Measurements from ENCODE around the gene MGAT4A.
"Not testable (repeated sequence)": the region's sequence is repeated elsewhere in the genome, so short reads cannot be mapped to it uniquely, and the experiment has no call there.

The MGAT4A gene

GRCh38 chr2:98606431-98606830 lies 124.5 kb downstream of the MGAT4A start:
- no peak overlapping the region for H3K4me3 ChIP-seq (ENCODE audit: low read depth, low read length)
- TF ChIP-seq, protein P1, sequence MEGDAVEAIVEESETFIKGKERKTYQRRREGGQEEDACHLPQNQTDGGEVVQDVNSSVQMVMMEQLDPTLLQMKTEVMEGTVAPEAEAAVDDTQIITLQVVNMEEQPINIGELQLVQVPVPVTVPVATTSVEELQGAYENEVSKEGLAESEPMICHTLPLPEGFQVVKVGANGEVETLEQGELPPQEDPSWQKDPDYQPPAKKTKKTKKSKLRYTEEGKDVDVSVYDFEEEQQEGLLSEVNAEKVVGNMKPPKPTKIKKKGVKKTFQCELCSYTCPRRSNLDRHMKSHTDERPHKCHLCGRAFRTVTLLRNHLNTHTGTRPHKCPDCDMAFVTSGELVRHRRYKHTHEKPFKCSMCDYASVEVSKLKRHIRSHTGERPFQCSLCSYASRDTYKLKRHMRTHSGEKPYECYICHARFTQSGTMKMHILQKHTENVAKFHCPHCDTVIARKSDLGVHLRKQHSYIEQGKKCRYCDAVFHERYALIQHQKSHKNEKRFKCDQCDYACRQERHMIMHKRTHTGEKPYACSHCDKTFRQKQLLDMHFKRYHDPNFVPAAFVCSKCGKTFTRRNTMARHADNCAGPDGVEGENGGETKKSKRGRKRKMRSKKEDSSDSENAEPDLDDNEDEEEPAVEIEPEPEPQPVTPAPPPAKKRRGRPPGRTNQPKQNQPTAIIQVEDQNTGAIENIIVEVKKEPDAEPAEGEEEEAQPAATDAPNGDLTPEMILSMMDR (IDR thresholded peaks at IDR 0.05; ENCODE audit: control insufficient read depth, extremely low read depth, insufficient read depth): no peak
- DNase-seq (ENCODE audit: low read depth): no peak

- no peak for DNase-seq (ENCODE audit: low read depth)
- TF ChIP-seq, protein P1 (IDR thresholded peaks at IDR 0.05; ENCODE audit: control insufficient read depth, extremely low read depth, insufficient read depth): no peak
- H3K4me3 ChIP-seq (ENCODE audit: low read depth, low read length): no peak overlapping the region
These were observed 125.9 kb downstream of the MGAT4A start for GRCh38 chr2:98605076-98605475.

- TF ChIP-seq, protein P1 (IDR thresholded peaks at IDR 0.05; ENCODE audit: control insufficient read depth, extremely low read depth, insufficient read depth): no peak
- no peak for DNase-seq (ENCODE audit: low read depth)
- H3K4me3 ChIP-seq (ENCODE audit: low read depth, low read length): no peak overlapping the region
These were observed 126.4 kb downstream of the MGAT4A start for GRCh38 chr2:98604547-98604946.

DNA sequence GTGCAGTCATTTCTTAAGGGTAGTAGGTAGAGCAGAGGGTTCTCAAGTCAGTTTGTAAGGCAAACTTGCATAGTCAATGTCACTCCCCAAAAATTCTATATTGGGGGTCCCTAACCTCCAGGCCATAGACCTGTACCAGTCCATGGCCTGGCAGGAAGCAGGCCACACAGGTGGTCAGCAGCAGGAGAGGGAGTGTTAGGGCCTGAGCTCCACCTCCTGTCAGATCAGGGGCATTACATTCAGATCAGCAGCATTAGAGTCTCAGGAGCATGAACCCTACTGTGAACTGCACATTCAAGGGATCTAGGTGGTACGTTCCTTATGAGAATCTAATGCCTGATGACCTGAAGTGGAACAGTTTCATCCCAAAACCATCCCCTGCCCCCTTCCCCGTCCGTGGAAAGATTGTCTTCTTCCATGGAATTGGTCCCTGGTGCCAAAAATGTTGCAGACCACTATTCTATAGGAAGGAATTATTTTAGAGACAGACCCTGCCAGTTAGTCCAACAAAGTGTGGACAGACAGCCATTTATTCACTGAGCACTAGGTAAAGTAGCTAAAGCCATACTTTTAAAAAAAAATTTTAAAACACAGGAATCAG lies 129.3 kb downstream of the MGAT4A start:
- DNase-seq (ENCODE audit: low read depth): no peak
- TF ChIP-seq, protein P1 (IDR thresholded peaks at IDR 0.05; ENCODE audit: control insufficient read depth, extremely low read depth, insufficient read depth): peak; percentile 74

GRCh38 chr2:98598781-98599428 lies 132.0 kb downstream of the MGAT4A start:
- no peak overlapping the region for H3K4me3 ChIP-seq (ENCODE audit: low read depth, low read length)
- no peak for DNase-seq (ENCODE audit: low read depth)
- TF ChIP-seq, protein P1 (IDR thresholded peaks at IDR 0.05; ENCODE audit: control insufficient read depth, extremely low read depth, insufficient read depth): no peak

More for the DNA sequence above, 129.3 kb downstream of the MGAT4A start:
- no peak overlapping the region for H3K4me3 ChIP-seq (ENCODE audit: low read depth, low read length)

DNA sequence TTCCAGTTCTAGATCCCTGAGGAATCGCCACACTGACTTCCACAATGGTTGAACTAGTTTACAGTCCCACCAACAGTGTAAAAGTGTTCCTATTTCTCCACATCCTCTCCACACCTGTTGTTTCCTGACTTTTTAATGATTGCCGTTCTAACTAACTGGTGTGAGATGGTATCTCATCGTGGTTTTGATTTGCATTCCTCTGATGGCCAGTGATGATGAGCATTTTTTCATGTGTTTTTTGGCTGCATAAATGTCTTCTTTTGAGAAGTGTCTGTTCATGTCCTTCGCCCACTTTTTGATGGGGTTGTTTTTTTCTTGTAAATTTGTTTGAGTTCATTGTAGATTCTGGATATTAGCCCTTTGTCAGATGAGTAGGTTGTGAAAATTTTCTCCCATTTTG lies 136.3 kb downstream of the MGAT4A start:
- H3K4me3 ChIP-seq (ENCODE audit: low read depth, low read length); DNase-seq (ENCODE audit: low read depth): not testable (repeated sequence)

- no peak overlapping the region for H3K4me3 ChIP-seq (ENCODE audit: low read depth, low read length)
- TF ChIP-seq, protein P1 (IDR thresholded peaks at IDR 0.05; ENCODE audit: control insufficient read depth, extremely low read depth, insufficient read depth): no peak
- no peak for DNase-seq (ENCODE audit: low read depth)
These were observed 138.4 kb downstream of the MGAT4A start for GRCh38 chr2:98592565-98592964.

Measured in LNCaP clone FGC (cell line).